GM23338 (cell line): ENCODE measurements around the gene NR2C1. TPM values are rescaled to one million over a fixed set of nuclear protein-coding genes. Genes with fewer than 3 reads are reported as not detected.
A peak's percentile ranks its signal among the peaks of the same experiment; 100 is the strongest.

Experiments used
- ATAC-seq: fragments of 200-7000 bp; cut with Tn5 transposase; 3 replicates; pipeline ENCODE4 v1.9.1; 2020
- DNase-seq: peaks from one replicate; pipeline ENCODE4 v3.0.0-alpha.2; 2015; ENCODE audit warnings: low spot score
- H2AFZ ChIP-seq: fragments of 200-600 bp; sonication (generic); 2 replicates; pipeline ENCODE4 v1.8.0; 2016; ENCODE audit warnings: antibody characterized with exemption, mild to moderate bottlenecking, moderate library complexity
- H3F3A ChIP-seq: fragments of 200-600 bp; sonication (generic); replicated peaks from 2 replicates; pipeline ENCODE4 v1.8.0; 2017; ENCODE audit warnings: antibody characterized with exemption, mixed run types, low read depth
- H3K27ac ChIP-seq: fragments of 200-600 bp; sonication (generic); 2 replicates; pipeline ENCODE4 v1.6.1; 2016; ENCODE audit warnings: low read depth
- H3K27me3 ChIP-seq: fragments of 200-600 bp; sonication (generic); 2 replicates; pipeline ENCODE4 v1.8.0; 2016; ENCODE audit warnings: mild to moderate bottlenecking, mixed run types, moderate library complexity; ENCODE audit not compliant: insufficient read depth
- H3K36me3 ChIP-seq: fragments of 200-600 bp; sonication (generic); 2 replicates; pipeline ENCODE4 v1.8.0; 2016; ENCODE audit warnings: mild to moderate bottlenecking; ENCODE audit not compliant: insufficient read depth
- H3K4me1 ChIP-seq: fragments of 200-600 bp; sonication (generic); 2 replicates; pipeline ENCODE4 v1.8.0; 2016; ENCODE audit warnings: mild to moderate bottlenecking, moderate library complexity; ENCODE audit not compliant: insufficient read depth
- H3K4me2 ChIP-seq: fragments of 200-600 bp; sonication (generic); 2 replicates; pipeline ENCODE4 v1.7.1; 2017; ENCODE audit warnings: mixed run types
- H3K4me3 ChIP-seq: fragments of 200-600 bp; sonication (generic); 2 replicates; pipeline ENCODE4 v1.6.1; 2016; ENCODE audit warnings: mixed run types
- H3K79me2 ChIP-seq: fragments of 200-600 bp; sonication (generic); replicated peaks from 2 replicates; pipeline ENCODE4 v1.8.0; 2017; ENCODE audit warnings: mild to moderate bottlenecking; ENCODE audit not compliant: insufficient read depth
- H3K9me2 ChIP-seq: fragments of 200-600 bp; sonication (generic); 2 replicates; pipeline ENCODE4 v1.8.0; 2017; ENCODE audit not compliant: insufficient read depth
- H4K20me1 ChIP-seq: fragments of 200-600 bp; sonication (generic); replicated peaks from 2 replicates; pipeline ENCODE4 v1.8.0; 2017; ENCODE audit warnings: mild to moderate bottlenecking; ENCODE audit not compliant: insufficient read depth
- H3K27ac Mint-ChIP-seq: 2 replicates; pipeline ENCODE4 v1.8.0; 2020; ENCODE audit warnings: inconsistent platforms, mild to moderate bottlenecking, moderate library complexity, mixed read lengths
- H3K27me3 Mint-ChIP-seq: 3 replicates; pipeline ENCODE4 v1.8.0; 2022; ENCODE audit warnings: low read depth, mild to moderate bottlenecking, moderate library complexity, mixed read lengths, inconsistent platforms; ENCODE audit not compliant: insufficient read depth, poor library complexity
- H3K36me3 Mint-ChIP-seq: 3 replicates; pipeline ENCODE4 v1.8.0; 2021; ENCODE audit warnings: low read depth, mild to moderate bottlenecking, inconsistent platforms, moderate library complexity, mixed read lengths
- H3K4me1 Mint-ChIP-seq: 3 replicates; pipeline ENCODE4 v1.8.0; 2020; ENCODE audit warnings: mild to moderate bottlenecking, inconsistent platforms, mixed read lengths
- H3K4me3 Mint-ChIP-seq: 3 replicates; pipeline ENCODE4 v1.8.0; 2021; ENCODE audit warnings: moderate library complexity, mild to moderate bottlenecking, inconsistent platforms, mixed read lengths
- H3K9me3 Mint-ChIP-seq: 3 replicates; pipeline ENCODE4 v1.8.0; 2020; ENCODE audit warnings: moderate library complexity, mild to moderate bottlenecking, inconsistent platforms, mixed read lengths
- CREB1 ChIP-seq: fragments of 250-450 bp; sonication (Bioruptor Pico); IDR thresholded peaks from 2 replicates; pipeline ENCODE4 v1.5.0; 2020; ENCODE audit warnings: low read depth, mild to moderate bottlenecking, moderate library complexity
- CTCF ChIP-seq, 2 experiments: fragments of 200-600 bp in 1 of 2; sonication (generic) in 1 of 2; conservative IDR thresholded peaks; 2 replicates each; pipeline versions ENCODE4 v1.5.1 to v1.6.1; 2016 to 2017; ENCODE audit warnings: antibody characterized with exemption in 2 of 2, low read depth in 2 of 2, mild to moderate bottlenecking in 2 of 2, moderate library complexity in 1 of 2
- ETS1 ChIP-seq: IDR thresholded peaks from 2 replicates; pipeline ENCODE4 v1.6.1; 2016; ENCODE audit warnings: antibody characterized with exemption
- EZH2 ChIP-seq: fragments of 200-600 bp; sonication (generic); IDR thresholded peaks from one replicate; pipeline ENCODE4 v1.8.0; 2017; ENCODE audit warnings: antibody characterized with exemption, mild to moderate bottlenecking, low read depth; ENCODE audit not compliant: unreplicated experiment
- EZH2phosphoT487 ChIP-seq: fragments of 200-600 bp; sonication (generic); IDR thresholded peaks from one replicate; pipeline ENCODE4 v1.8.1; 2018; ENCODE audit warnings: antibody characterized with exemption; ENCODE audit not compliant: unreplicated experiment
- JUNB ChIP-seq: IDR thresholded peaks from one replicate; pipeline ENCODE4 v1.6.1; 2016; ENCODE audit warnings: antibody characterized with exemption; ENCODE audit not compliant: unreplicated experiment
- NANOG ChIP-seq: IDR thresholded peaks from 2 replicates; pipeline ENCODE4 v1.6.1; 2016; ENCODE audit warnings: antibody characterized with exemption, borderline replicate concordance
- POLR2AphosphoS5 ChIP-seq: IDR thresholded peaks from 2 replicates; pipeline ENCODE4 v1.6.1; 2016; ENCODE audit warnings: antibody characterized with exemption, low read depth
- REST ChIP-seq: IDR thresholded peaks from one replicate; pipeline ENCODE4 v1.6.1; 2018; ENCODE audit warnings: antibody characterized with exemption; ENCODE audit not compliant: unreplicated experiment
- STAT1 ChIP-seq: IDR thresholded peaks from one replicate; pipeline ENCODE4 v1.6.1; 2016; ENCODE audit warnings: antibody characterized with exemption; ENCODE audit not compliant: unreplicated experiment
- ZNF114 ChIP-seq: fragments of 250-450 bp; sonication (Bioruptor Pico); IDR thresholded peaks from 2 replicates; pipeline ENCODE4 v1.5.0; 2020; ENCODE audit warnings: mild to moderate bottlenecking, moderate library complexity
- ZNF331 ChIP-seq: fragments of 250-450 bp; sonication (Bioruptor Pico); IDR thresholded peaks from 2 replicates; pipeline ENCODE4 v1.5.0; 2020; ENCODE audit warnings: low read depth, mild to moderate bottlenecking, moderate library complexity
- ZNF462 ChIP-seq: fragments of 250-450 bp; sonication (Bioruptor Pico); IDR thresholded peaks from 2 replicates; pipeline ENCODE4 v1.5.0; 2020; ENCODE audit warnings: mild to moderate bottlenecking, moderate library complexity
- polyA plus RNA-seq: library from polyadenylated mRNA; unstranded; fragments of >200 nt; fragmentation: Nextera tagmentation; extraction: Ambion mirVana; gene quantifications from 2 replicates; pipeline ENCODE4 v1.2.1, GENCODE V29; 2016
- total RNA-seq: library from RNA; depleted of rRNA; stranded (reverse); fragments of >200 nt; shearing (Covaris generic); gene quantifications from 2 replicates; pipeline ENCODE4 v1.2.3, GENCODE V29; 2014

NR2C1 gene
- total and polyA plus RNA-seq, 2 experiments from 2014 or later: 41.1 to 45.3 TPM

- H3K36me3 Mint-ChIP-seq: peaks cover 7% of the 10 kb centered on the region; the same call in 1 of the 3 replicates
- peak overlapping the region; percentile 96 for H3K27ac Mint-ChIP-seq
- peak overlapping the region; percentile 80 for H3K4me3 ChIP-seq
- H3K9me2 ChIP-seq: no peaks in the 10 kb centered on the region
- H3K27me3 Mint-ChIP-seq: peaks cover 9% of the 10 kb centered on the region
- ATAC-seq (no peak), DNase-seq (no peak)
- H3K4me1 ChIP-seq: no peaks in the 10 kb centered on the region
- peak overlapping the region; percentile 83 for H3K4me2 ChIP-seq
- H3K9me3 Mint-ChIP-seq: 0 out of 3 replicates have a peak, but pooled peaks cover 3% of the 10 kb centered on the region
- peak overlapping the region; percentile 97 for H3K4me3 Mint-ChIP-seq
- H4K20me1 ChIP-seq: no peaks in the 10 kb centered on the region; the same call in none of the 2 replicates
- H3K27me3 ChIP-seq: no peaks in the 10 kb centered on the region
- TF ChIP-seq ZNF114 (CRISPR knock-in tag): no peak
- TF ChIP-seq NANOG: no peak
- TF ChIP-seq ZNF462 (CRISPR knock-in tag): no peak
- TF ChIP-seq CREB1: no peak
- TF ChIP-seq REST: no peak
- no peak for TF ChIP-seq STAT1
- TF ChIP-seq ETS1: no peak
- no peak for TF ChIP-seq JUNB
- no peak for TF ChIP-seq CTCF (conservative IDR thresholded peaks at IDR 0.05; ENCODE audit: low read depth in 2 of 2)
- no peak for TF ChIP-seq ZNF331 (CRISPR knock-in tag)
- TF ChIP-seq POLR2AphosphoS5: no peak
- no peak for TF ChIP-seq EZH2phosphoT487
- no peak for TF ChIP-seq EZH2
- peaks cover 44% of the 10 kb centered on the region for H3K79me2 ChIP-seq
- peaks cover 4% of the 10 kb centered on the region for H3K4me1 Mint-ChIP-seq
- peaks cover 5% of the 10 kb centered on the region; the same call in 1 of the 2 replicates for H3K36me3 ChIP-seq
- H2AFZ ChIP-seq: peak overlapping the region; percentile 77
- no peaks in the 10 kb centered on the region for H3F3A ChIP-seq
- H3K27ac ChIP-seq: peak overlapping the region; percentile 72
These were observed 70.7 kb downstream of the NR2C1 start for GRCh38 chr12:95002754-95003153.
